Kidney epithelial cell (primary cell): ENCODE data around the gene EXO1. TPM values are rescaled to one million over a fixed set of nuclear protein-coding genes. Genes with fewer than 3 reads are reported as not detected.

Source experiments
- DNase-seq: peaks from one replicate; pipeline ENCODE4 v3.0.0-alpha.2; 2010; ENCODE audit warnings: low read depth
- H3K27me3 ChIP-seq: 2 replicates; pipeline ENCODE4 v1.6.0; 2011; ENCODE audit warnings: low read length; ENCODE audit not compliant: control insufficient read depth, insufficient read depth
- H3K36me3 ChIP-seq: 2 replicates; pipeline ENCODE4 v1.5.1; 2011; ENCODE audit warnings: low read length; ENCODE audit not compliant: control insufficient read depth, insufficient read depth
- H3K4me3 ChIP-seq: 2 replicates; pipeline ENCODE4 v1.5.1; 2011; ENCODE audit warnings: low read depth, mild to moderate bottlenecking, control low read depth, low read length
- total RNA-seq: library from RNA; depleted of rRNA; stranded (reverse); fragments of >200 nt; gene quantifications from 2 replicates; pipeline ENCODE4 v1.2.3, GENCODE V29; 2015
- TF ChIP-seq, protein P1 (sequence below): IDR thresholded peaks from 2 replicates; pipeline ENCODE4 v1.5.1; 2011; ENCODE audit warnings: mild to moderate bottlenecking, moderate library complexity, low read length, control low read depth, inconsistent platforms; ENCODE audit not compliant: insufficient read depth, poor library complexity, severe bottlenecking

Gene EXO1
- total RNA-seq, 1 donor from 2014 or later = 4.4 TPM

DNA sequence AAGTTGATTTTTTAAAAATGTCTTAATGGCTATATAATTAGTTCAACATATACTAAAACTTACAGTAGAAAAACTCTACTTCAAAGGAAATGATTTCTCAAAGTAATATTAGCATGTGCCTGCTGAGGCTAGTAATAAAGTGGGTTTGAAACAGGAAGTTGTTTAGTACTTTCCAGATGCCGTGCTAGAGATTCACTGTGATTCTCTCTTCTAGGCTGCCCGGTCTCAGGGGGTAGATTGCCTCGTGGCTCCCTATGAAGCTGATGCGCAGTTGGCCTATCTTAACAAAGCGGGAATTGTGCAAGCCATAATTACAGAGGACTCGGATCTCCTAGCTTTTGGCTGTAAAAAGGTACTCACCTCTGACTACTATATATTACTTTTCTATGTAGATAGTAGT is 9.1 kb downstream of the EXO1 start:
- DNase-seq = no peak
- TF ChIP-seq, protein P1, sequence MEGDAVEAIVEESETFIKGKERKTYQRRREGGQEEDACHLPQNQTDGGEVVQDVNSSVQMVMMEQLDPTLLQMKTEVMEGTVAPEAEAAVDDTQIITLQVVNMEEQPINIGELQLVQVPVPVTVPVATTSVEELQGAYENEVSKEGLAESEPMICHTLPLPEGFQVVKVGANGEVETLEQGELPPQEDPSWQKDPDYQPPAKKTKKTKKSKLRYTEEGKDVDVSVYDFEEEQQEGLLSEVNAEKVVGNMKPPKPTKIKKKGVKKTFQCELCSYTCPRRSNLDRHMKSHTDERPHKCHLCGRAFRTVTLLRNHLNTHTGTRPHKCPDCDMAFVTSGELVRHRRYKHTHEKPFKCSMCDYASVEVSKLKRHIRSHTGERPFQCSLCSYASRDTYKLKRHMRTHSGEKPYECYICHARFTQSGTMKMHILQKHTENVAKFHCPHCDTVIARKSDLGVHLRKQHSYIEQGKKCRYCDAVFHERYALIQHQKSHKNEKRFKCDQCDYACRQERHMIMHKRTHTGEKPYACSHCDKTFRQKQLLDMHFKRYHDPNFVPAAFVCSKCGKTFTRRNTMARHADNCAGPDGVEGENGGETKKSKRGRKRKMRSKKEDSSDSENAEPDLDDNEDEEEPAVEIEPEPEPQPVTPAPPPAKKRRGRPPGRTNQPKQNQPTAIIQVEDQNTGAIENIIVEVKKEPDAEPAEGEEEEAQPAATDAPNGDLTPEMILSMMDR = no peak
- Histone ChIP-seq H3K4me3 (no peak overlapping the region), H3K36me3 (no peaks in the 10 kb centered on the region), H3K27me3 (no peaks in the 10 kb centered on the region)

DNA sequence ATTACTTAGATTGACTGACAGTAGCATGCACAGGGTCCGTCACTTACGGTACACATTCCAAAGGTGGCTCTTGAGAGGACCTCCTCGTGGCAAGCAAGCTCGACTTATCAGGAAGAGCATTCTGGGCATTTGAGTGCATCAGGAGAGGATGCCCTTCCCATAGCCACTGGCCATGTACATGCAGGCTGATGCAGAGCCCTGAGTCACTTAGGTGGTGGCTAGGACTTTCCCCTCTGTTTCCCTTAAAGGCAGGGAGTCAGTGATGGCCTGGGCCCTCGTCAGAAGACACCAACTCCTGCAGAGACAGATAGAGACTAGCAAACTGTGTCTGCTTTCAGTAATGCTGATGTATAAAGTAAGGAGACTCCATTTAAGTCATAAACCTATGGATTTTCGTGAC is 12.9 kb downstream of the EXO1 start:
- Histone ChIP-seq H3K36me3 (no peaks in the 10 kb centered on the region), H3K4me3 (no peak overlapping the region), H3K27me3 (no peaks in the 10 kb centered on the region)
- no peak for DNase-seq
- TF ChIP-seq, protein P1 = no peak

DNA sequence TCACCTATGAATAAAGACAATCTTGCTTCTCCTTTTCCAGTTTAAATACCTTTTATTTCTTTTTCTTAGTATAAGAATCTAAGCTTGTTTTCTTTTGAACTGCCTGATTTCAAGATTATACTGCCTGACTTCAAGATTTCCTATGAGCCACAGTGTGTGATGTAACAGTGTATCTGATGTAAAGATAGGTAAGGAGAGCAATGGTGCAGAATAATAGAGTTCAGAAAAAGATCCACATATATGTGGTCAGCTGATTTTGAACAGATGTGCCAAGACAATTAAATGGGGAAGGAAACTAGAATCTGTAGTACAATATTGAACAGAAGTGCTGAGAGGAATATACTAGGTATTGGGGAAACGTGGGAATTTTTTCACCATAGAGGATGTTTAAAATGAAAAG is 21.0 kb downstream of the EXO1 start:
- no peaks in the 10 kb centered on the region for H3K27me3 ChIP-seq
- TF ChIP-seq, protein P1 = no peak
- no peak for DNase-seq
- H3K4me3 ChIP-seq = no peak overlapping the region
- H3K36me3 ChIP-seq = no peaks in the 10 kb centered on the region

DNA sequence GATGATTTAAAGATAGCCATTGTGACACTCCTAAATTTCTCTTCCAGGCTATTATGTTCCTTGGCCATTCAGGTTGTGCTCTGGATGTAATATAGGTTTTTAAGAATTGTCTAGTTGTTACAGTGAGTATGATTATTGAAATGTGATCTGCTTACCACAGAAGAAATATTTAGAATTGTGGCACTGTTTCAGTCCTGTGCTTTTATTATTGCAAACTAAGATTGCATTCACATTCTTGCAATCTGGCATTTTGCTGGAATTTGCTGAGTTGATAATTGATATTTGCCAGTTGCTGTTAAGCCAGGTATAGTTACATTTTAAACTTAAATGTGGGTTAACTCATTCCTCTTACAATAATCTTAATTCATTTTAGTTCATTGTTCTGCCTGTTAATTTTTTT is 22.3 kb downstream of the EXO1 start:
- Histone ChIP-seq H3K27me3 (no peaks in the 10 kb centered on the region), H3K36me3 (no peaks in the 10 kb centered on the region), H3K4me3 (no peak overlapping the region)

DNA sequence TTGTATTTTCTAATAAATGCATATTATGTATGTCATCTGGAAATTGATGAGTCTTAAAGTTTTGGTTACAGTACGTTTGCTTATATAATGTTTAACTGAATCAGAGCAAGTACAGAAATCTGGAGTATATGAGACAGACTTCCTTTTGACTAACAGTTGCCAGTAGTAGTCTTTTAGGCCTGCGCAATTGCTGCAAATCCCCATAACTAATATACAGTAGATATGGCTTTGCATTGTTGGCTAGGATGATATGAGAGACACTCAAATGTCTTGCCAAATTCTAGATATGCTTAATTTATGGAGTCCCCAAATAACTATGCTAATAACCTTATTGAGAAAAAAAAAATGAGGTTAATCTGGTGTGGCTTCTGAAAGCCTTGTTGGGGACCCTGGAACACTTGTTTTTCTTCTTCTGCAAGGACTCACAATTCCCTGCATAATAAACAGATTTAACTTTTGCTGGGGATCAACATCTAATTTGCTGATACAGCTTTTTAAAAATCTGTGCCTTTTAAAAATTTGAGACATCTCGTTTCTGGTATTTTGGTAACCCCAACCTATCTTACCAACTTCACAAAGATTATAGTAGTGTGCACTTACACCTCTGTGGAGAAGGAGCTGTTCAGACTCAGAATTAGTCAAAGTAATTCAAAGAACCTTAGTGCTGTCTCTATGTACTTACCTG is 22.9 kb downstream of the EXO1 start:
- Histone ChIP-seq H3K4me3 (no peak overlapping the region), H3K27me3 (no peaks in the 10 kb centered on the region), H3K36me3 (no peaks in the 10 kb centered on the region)
- TF ChIP-seq, protein P1 = no peak
- DNase-seq = no peak

More for the DNA sequence above, 22.3 kb downstream of the EXO1 start:
- TF ChIP-seq, protein P1 = no peak
- DNase-seq = no peak

DNA sequence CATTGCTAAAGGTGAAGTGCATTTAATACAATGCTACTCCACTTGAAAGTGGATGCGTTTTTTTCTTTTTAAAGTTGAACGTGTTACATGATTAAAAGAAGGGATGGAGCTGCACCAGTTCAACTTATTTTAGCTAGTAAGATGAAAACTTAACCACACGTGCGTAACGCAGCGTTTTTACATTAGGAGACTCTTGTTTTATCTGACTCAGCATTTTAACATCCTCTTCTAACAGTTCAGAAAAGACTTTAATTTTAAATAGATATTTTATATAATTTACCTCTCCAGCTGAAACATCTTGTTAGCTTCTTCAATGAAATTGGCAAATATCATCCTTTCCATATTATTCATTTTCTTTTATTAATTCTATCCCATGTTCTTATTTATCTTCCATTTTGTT is 33.4 kb downstream of the EXO1 start:
- H3K36me3 ChIP-seq = no peaks in the 10 kb centered on the region
- TF ChIP-seq, protein P1 = no peak
- DNase-seq = no peak
- no peaks in the 10 kb centered on the region for H3K27me3 ChIP-seq
- H3K4me3 ChIP-seq = no peak overlapping the region
